Neural progenitor cell (in vitro differentiated cells): ENCODE measurements around the gene ARL8A. TPM values are rescaled to one million over a fixed set of nuclear protein-coding genes. Genes with fewer than 3 reads are reported as not detected.

Experiments
- DNase-seq: peaks from one replicate; pipeline ENCODE4 v3.0.0-alpha.2; 2016; ENCODE audit warnings: low spot score
- H2AFZ ChIP-seq: fragments of 200-600 bp; sonication (generic); replicated peaks from 2 replicates; pipeline ENCODE4 v1.6.1; 2016; ENCODE audit warnings: antibody characterized with exemption
- H3F3A ChIP-seq: fragments of 200-600 bp; sonication (generic); 2 replicates; pipeline ENCODE4 v1.6.1; 2016; ENCODE audit warnings: antibody characterized with exemption, low read depth
- H3K27ac ChIP-seq: fragments of 200-600 bp; sonication (generic); 2 replicates; pipeline ENCODE4 v1.5.1; 2016; ENCODE audit warnings: mild to moderate bottlenecking
- H3K27me3 ChIP-seq: fragments of 200-600 bp; sonication (generic); 2 replicates; pipeline ENCODE4 v1.6.1; 2016; ENCODE audit warnings: mild to moderate bottlenecking, moderate library complexity
- H3K36me3 ChIP-seq: fragments of 200-600 bp; sonication (generic); 2 replicates; pipeline ENCODE4 v1.5.1; 2016
- H3K4me1 ChIP-seq: fragments of 200-600 bp; sonication (generic); 2 replicates; pipeline ENCODE4 v1.6.1; 2016; ENCODE audit warnings: mixed run types
- H3K4me2 ChIP-seq: fragments of 200-600 bp; sonication (generic); 2 replicates; pipeline ENCODE4 v1.6.1; 2016
- H3K4me3 ChIP-seq: fragments of 200-600 bp; sonication (generic); 2 replicates; pipeline ENCODE4 v1.5.1; 2016
- H3K79me2 ChIP-seq: fragments of 200-600 bp; sonication (generic); 2 replicates; pipeline ENCODE4 v1.6.1; 2016; ENCODE audit warnings: low read depth
- H3K9ac ChIP-seq: fragments of 200-600 bp; sonication (generic); 2 replicates; pipeline ENCODE4 v1.6.1; 2016
- H3K9me3 ChIP-seq: fragments of 200-600 bp; sonication (generic); 2 replicates; pipeline ENCODE4 v1.5.1; 2016; ENCODE audit warnings: low read depth
- H4K20me1 ChIP-seq: fragments of 200-600 bp; sonication (generic); 2 replicates; pipeline ENCODE4 v1.6.1; 2016; ENCODE audit warnings: low read depth
- H3K27ac Mint-ChIP-seq: 3 replicates; pipeline ENCODE4 v1.8.0; 2021; ENCODE audit warnings: mixed read lengths
- H3K27me3 Mint-ChIP-seq: 2 replicates; pipeline ENCODE4 v1.8.0; 2022; ENCODE audit warnings: low read depth, mild to moderate bottlenecking, inconsistent platforms, moderate library complexity, mixed read lengths; ENCODE audit not compliant: insufficient read depth
- H3K36me3 Mint-ChIP-seq: 3 replicates; pipeline ENCODE4 v1.8.0; 2021; ENCODE audit warnings: mixed read lengths
- H3K4me1 Mint-ChIP-seq: 3 replicates; pipeline ENCODE4 v1.8.0; 2021; ENCODE audit warnings: mixed read lengths
- H3K4me3 Mint-ChIP-seq: 3 replicates; pipeline ENCODE4 v1.8.0; 2021; ENCODE audit warnings: mild to moderate bottlenecking, moderate library complexity, mixed read lengths
- H3K9me3 Mint-ChIP-seq: 3 replicates; pipeline ENCODE4 v1.8.0; 2020; ENCODE audit warnings: mixed read lengths
- EZH2 ChIP-seq: fragments of 200-600 bp; sonication (generic); IDR thresholded peaks from 2 replicates; pipeline ENCODE4 v1.6.1; 2017; ENCODE audit warnings: antibody characterized with exemption, mild to moderate bottlenecking, moderate library complexity
- EZH2phosphoT487 ChIP-seq: fragments of 200-600 bp; sonication (generic); IDR thresholded peaks from 2 replicates; pipeline ENCODE4 v1.6.1; 2017; ENCODE audit warnings: antibody characterized with exemption
- total RNA-seq: library from RNA; depleted of rRNA; stranded (reverse); fragments of >200 nt; gene quantifications from 2 replicates; pipeline ENCODE4 v1.2.3, GENCODE V29; 2015; ENCODE audit warnings: low replicate concordance
- TF ChIP-seq, protein P1 (sequence below): fragments of 200-600 bp; sonication (generic); IDR thresholded peaks from 2 replicates; pipeline ENCODE4 v1.5.1; 2017; ENCODE audit warnings: antibody characterized with exemption, mild to moderate bottlenecking

ARL8A gene
- total RNA-seq, 1 donor from 2014 or later: 13.3 TPM

DNA sequence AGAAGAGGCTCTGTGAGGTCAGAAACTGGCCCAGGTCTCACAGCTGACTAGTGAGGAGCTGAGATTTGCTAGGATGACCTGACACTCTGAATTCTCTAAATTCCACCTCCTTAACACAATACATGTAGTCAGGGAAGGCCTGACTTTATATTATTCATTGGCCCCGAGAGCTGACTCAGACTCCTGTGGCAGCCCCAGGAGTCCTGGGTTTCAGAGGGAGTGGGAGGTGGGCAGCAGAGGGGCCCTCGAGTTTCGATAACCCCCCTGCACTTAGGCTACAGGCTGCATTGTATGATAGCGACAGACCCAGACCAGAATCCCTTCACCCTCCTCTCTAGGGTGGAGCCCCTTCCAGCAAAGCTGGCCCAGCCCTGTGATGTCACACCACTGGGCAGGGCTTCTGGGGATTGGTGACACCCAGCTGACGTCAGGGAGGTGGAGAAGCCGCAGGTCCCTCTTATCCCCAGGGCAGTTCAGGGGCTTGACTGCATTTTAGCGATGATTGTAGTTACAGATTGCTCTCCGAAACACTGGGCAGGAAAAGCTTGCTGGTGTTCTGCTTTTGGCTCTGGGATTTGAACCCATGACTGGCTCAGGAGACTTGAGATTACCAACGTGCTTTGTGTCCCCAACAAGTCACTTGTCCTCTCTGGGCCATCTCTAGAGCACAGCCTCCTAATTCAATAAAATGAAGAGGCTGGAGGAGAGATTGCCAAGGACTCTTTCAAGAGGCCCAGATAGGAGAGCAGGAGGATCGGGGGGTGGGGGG is 38.8 kb downstream of the ARL8A start:
- H3K9me3 ChIP-seq: no peaks in the 10 kb centered on the region
- Mint-ChIP-seq H3K4me1 (peaks cover 43% of the 10 kb centered on the region), H3K4me3 (no peak overlapping the region), H3K36me3 (no peaks in the 10 kb centered on the region), H3K9me3 (no peaks in the 10 kb centered on the region), H3K27ac (peak overlapping the region; percentile 85), H3K27me3 (peaks cover 11% of the 10 kb centered on the region)
- H3K4me3 ChIP-seq: peak overlapping the region; percentile 15
- no peaks in the 10 kb centered on the region for H4K20me1 ChIP-seq
- H3K27ac ChIP-seq: peak overlapping the region; percentile 47
- H3F3A ChIP-seq: peaks cover 40% of the 10 kb centered on the region
- no peaks in the 10 kb centered on the region for H3K27me3 ChIP-seq
- no peak overlapping the region for H3K9ac ChIP-seq
- H2AFZ ChIP-seq: peak overlapping the region; percentile 22
- H3K4me2 ChIP-seq: peak overlapping the region; percentile 61
- peaks cover 43% of the 10 kb centered on the region for H3K4me1 ChIP-seq
- peak; percentile 91 for DNase-seq
- no peaks in the 10 kb centered on the region for H3K36me3 ChIP-seq
- no peaks in the 10 kb centered on the region for H3K79me2 ChIP-seq
- no peak for TF ChIP-seq EZH2
- no peak for TF ChIP-seq EZH2phosphoT487
- TF ChIP-seq, protein P1, sequence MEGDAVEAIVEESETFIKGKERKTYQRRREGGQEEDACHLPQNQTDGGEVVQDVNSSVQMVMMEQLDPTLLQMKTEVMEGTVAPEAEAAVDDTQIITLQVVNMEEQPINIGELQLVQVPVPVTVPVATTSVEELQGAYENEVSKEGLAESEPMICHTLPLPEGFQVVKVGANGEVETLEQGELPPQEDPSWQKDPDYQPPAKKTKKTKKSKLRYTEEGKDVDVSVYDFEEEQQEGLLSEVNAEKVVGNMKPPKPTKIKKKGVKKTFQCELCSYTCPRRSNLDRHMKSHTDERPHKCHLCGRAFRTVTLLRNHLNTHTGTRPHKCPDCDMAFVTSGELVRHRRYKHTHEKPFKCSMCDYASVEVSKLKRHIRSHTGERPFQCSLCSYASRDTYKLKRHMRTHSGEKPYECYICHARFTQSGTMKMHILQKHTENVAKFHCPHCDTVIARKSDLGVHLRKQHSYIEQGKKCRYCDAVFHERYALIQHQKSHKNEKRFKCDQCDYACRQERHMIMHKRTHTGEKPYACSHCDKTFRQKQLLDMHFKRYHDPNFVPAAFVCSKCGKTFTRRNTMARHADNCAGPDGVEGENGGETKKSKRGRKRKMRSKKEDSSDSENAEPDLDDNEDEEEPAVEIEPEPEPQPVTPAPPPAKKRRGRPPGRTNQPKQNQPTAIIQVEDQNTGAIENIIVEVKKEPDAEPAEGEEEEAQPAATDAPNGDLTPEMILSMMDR: no peak

DNA sequence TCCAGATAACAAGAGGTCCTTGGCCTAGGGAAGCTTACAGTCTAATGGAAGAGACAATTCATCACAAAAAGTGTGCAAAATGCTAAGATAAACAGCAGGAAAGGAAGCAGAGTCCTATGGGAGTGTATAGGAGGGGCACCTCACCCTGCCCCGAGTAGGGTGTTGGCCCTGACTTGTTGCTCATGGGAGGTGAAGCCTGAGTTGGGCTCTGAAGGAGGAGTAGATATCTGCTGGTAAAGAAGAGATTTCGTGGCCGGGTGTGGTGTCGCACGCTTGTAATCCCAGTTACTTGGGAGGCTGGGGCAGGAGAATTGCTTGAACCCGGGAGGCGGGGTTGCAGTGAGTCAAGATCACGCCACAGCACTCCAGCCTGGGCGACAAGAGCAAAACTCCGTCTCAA is 40.5 kb downstream of the ARL8A start:
- Histone ChIP-seq H3K27ac (no peak overlapping the region), H3K9ac (no peak overlapping the region), H2AFZ (no peak overlapping the region), H3K4me2 (no peak overlapping the region), H3K4me3 (no peak overlapping the region), H3K4me1 (peaks cover 43% of the 10 kb centered on the region), H3K9me3 (no peaks in the 10 kb centered on the region), H3K36me3 (no peaks in the 10 kb centered on the region), H4K20me1 (no peaks in the 10 kb centered on the region), H3F3A (peaks cover 40% of the 10 kb centered on the region), H3K79me2 (no peaks in the 10 kb centered on the region), H3K27me3 (no peaks in the 10 kb centered on the region)
- Mint-ChIP-seq H3K27ac (peak overlapping the region; percentile 92), H3K4me3 (no peak overlapping the region), H3K9me3 (no peaks in the 10 kb centered on the region), H3K4me1 (peaks cover 36% of the 10 kb centered on the region), H3K27me3 (peaks cover 11% of the 10 kb centered on the region), H3K36me3 (no peaks in the 10 kb centered on the region)
- TF ChIP-seq EZH2phosphoT487: no peak
- no peak for TF ChIP-seq EZH2
- TF ChIP-seq, protein P1: no peak
- DNase-seq: no peak

DNA sequence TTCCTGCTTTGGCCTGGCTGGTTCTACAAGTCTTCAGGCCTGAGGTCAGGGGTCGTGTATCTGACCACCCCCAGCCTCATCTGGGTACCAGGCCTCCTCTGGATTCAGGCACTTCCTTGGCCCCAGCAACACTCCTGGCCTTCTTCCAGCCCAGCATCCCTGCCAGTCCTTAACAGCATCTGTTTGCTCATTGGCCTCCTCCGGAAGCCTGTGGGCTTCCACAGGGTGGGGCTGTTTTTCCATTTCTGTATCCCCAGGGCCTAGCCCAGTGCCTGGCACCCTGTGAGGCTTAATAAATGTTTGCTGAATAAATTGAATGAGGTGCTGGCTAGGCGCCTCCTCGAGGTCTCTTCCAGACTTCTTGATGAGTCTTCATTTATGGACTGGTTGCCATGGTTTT is 43.4 kb downstream of the ARL8A start:
- Histone ChIP-seq H3K4me2 (peak overlapping the region; percentile 47), H3K36me3 (no peaks in the 10 kb centered on the region), H3K79me2 (no peaks in the 10 kb centered on the region), H4K20me1 (no peaks in the 10 kb centered on the region), H3K27me3 (no peaks in the 10 kb centered on the region), H3K9me3 (no peaks in the 10 kb centered on the region), H3K9ac (no peak overlapping the region), H3F3A (peaks cover 27% of the 10 kb centered on the region), H3K4me3 (no peak overlapping the region), H3K27ac (no peak overlapping the region), H2AFZ (peak overlapping the region; percentile 66), H3K4me1 (peaks cover 24% of the 10 kb centered on the region)
- H3K27me3 Mint-ChIP-seq: peaks cover 3% of the 10 kb centered on the region
- TF ChIP-seq EZH2: no peak
- TF ChIP-seq EZH2phosphoT487: no peak
- TF ChIP-seq, protein P1: peak; percentile 6
- H3K9me3 Mint-ChIP-seq: no peaks in the 10 kb centered on the region
- no peak overlapping the region for H3K4me3 Mint-ChIP-seq
- H3K27ac Mint-ChIP-seq: no peak overlapping the region
- no peaks in the 10 kb centered on the region for H3K36me3 Mint-ChIP-seq
- DNase-seq: no peak
- H3K4me1 Mint-ChIP-seq: peaks cover 15% of the 10 kb centered on the region
